ENCODE results near the gene ADAM8.
"Not testable (repeated sequence)": the region's sequence is repeated elsewhere in the genome, so short reads cannot be mapped to it uniquely, and the experiment has no call there.

ADAM8 gene

DNA sequence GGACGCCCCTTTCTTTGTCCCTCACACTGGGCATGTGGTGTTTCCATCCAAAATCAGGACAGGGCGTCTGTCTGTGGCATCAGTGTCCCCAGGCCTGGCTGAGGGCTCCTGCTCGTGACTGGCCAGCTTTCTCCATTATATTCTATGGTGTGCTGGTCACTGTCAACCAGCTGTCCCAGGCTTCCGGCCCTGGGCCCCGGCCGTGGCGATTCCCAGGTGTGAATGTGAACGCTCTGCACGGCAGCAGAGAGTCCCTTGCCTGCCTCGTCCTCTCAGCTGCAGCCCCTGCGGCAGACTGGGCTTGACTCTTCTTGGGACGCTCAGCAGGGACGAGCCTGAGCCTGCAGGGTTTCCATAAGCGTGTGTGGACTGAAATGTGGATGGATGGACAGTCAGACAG lies 52.6 kb downstream of the ADAM8 start:
- Histone ChIP-seq H3K9me3 (ENCODE audit: control insufficient read depth in 1 of 2, low read length in 2 of 2) (no peaks in the 10 kb centered on the region), H3K4me1 (ENCODE audit: control insufficient read depth in 1 of 2, insufficient read depth in 2 of 2, low read length in 2 of 2) (no peaks in the 10 kb centered on the region), H3K36me3 (ENCODE audit: control insufficient read depth in 1 of 2, insufficient read depth in 2 of 2, low read length in 2 of 2) (no peaks in the 10 kb centered on the region), H3K27me3 (ENCODE audit: low read depth, low read length) (peaks cover 9% of the 10 kb centered on the region), H3K27ac (ENCODE audit: low read length) (no peak overlapping the region), H3K4me3 (ENCODE audit: low read depth in 1 of 2, low read length in 2 of 2) (no peak overlapping the region)

DNA sequence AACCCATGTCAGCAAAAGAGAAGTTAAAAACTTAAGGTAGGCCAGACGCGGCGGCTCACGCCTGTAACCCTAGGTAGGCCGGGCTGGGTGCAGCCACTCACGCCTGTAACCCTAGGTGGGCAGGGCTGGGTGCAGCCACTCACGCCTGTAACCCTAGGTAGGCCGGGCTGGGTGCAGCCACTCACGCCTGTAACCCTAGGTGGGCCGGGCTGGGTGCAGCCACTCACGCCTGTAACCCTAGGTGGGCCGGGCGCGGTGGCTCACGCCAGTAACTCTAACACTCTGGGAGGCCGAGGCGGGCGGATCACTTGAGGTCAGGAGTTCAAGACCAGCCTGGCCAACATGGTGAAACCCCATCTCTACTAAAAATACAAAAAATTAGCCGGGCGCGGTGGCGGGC lies 54.9 kb downstream of the ADAM8 start:
- H3K36me3 ChIP-seq (ENCODE audit: control insufficient read depth in 1 of 2, insufficient read depth in 2 of 2, low read length in 2 of 2); H3K9me3 ChIP-seq (ENCODE audit: control insufficient read depth in 1 of 2, low read length in 2 of 2); H3K4me3 ChIP-seq (ENCODE audit: low read depth in 1 of 2, low read length in 2 of 2); H3K27me3 ChIP-seq (ENCODE audit: low read depth, low read length); H3K27ac ChIP-seq (ENCODE audit: low read length); H3K4me1 ChIP-seq (ENCODE audit: control insufficient read depth in 1 of 2, insufficient read depth in 2 of 2, low read length in 2 of 2): not testable (repeated sequence)

DNA sequence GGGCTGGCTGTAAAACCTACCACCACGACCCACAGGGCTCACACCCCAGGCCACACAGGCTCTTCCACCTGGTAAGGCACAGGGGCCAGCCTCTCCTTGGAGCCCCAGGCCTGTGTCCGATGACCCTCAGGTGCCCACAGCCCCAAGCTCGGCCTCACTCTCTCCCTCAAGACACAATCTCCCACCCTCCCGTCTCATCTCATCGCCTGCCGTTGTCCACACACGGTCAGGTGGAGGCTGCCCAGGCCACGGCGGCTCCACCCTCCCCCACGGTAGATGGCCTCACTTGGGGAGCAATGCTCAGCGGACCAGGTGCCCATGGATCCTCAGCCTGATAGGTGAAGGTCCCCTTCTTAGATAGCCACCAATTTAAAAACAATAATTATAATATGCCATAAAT lies 55.3 kb downstream of the ADAM8 start:
- Histone ChIP-seq H3K4me1 (ENCODE audit: control insufficient read depth in 1 of 2, insufficient read depth in 2 of 2, low read length in 2 of 2) (no peaks in the 10 kb centered on the region), H3K9me3 (ENCODE audit: control insufficient read depth in 1 of 2, low read length in 2 of 2) (no peaks in the 10 kb centered on the region), H3K27me3 (ENCODE audit: low read depth, low read length) (no peaks in the 10 kb centered on the region), H3K27ac (ENCODE audit: low read length) (no peak overlapping the region), H3K4me3 (ENCODE audit: low read depth in 1 of 2, low read length in 2 of 2) (no peak overlapping the region), H3K36me3 (ENCODE audit: control insufficient read depth in 1 of 2, insufficient read depth in 2 of 2, low read length in 2 of 2) (no peaks in the 10 kb centered on the region)

DNA sequence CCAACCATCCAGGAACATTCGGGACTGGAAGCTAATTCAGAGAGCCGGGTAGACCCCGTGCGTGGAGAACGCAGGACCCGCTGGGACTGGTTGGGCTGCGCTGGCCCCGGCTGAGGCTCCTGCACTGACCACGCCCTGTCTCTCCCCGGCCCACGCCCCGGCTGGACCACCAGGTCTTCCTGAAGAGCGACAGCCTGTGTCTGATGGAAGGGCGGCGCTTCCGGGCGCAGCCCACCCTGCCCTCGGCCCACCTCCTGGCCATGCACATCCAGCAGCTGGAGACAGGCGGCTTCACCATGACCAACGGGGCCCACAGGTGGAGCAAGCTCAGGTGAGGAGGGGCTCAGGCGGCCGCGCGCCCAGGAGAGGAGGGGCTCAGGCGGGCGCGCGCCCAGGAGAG lies 56.9 kb downstream of the ADAM8 start:
- H3K4me1 ChIP-seq (ENCODE audit: control insufficient read depth in 1 of 2, insufficient read depth in 2 of 2, low read length in 2 of 2): no peaks in the 10 kb centered on the region
- no peak overlapping the region for H3K27ac ChIP-seq (ENCODE audit: low read length)
- H3K36me3 ChIP-seq (ENCODE audit: control insufficient read depth in 1 of 2, insufficient read depth in 2 of 2, low read length in 2 of 2): no peaks in the 10 kb centered on the region
- H3K27me3 ChIP-seq (ENCODE audit: low read depth, low read length): no peaks in the 10 kb centered on the region
- no peak overlapping the region for H3K4me3 ChIP-seq (ENCODE audit: low read depth in 1 of 2, low read length in 2 of 2)
- H3K9me3 ChIP-seq (ENCODE audit: control insufficient read depth in 1 of 2, low read length in 2 of 2): no peaks in the 10 kb centered on the region

DNA sequence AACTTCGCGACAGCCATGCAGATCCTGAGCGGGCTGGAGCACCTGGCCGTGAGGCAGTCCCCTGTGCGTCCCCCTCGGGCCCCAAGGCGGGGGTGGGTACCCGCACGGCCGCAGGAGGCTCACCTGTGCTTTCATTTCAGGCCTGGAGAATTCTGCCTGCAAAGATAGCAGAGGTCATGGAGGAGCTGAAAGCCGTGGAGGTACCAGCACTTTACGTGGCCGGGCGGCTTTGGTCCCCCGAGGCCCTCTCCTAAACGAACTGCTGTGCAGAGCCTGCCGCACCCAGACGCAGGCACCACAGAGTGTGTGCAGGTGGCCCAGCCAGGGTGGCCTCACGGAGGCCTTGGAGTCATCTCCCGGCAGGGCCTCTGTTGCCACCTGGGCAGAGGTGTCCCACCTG lies 57.8 kb downstream of the ADAM8 start:
- Histone ChIP-seq H3K36me3 (ENCODE audit: control insufficient read depth in 1 of 2, insufficient read depth in 2 of 2, low read length in 2 of 2) (no peaks in the 10 kb centered on the region), H3K27ac (ENCODE audit: low read length) (no peak overlapping the region), H3K27me3 (ENCODE audit: low read depth, low read length) (no peaks in the 10 kb centered on the region), H3K4me3 (ENCODE audit: low read depth in 1 of 2, low read length in 2 of 2) (no peak overlapping the region), H3K4me1 (ENCODE audit: control insufficient read depth in 1 of 2, insufficient read depth in 2 of 2, low read length in 2 of 2) (no peaks in the 10 kb centered on the region), H3K9me3 (ENCODE audit: control insufficient read depth in 1 of 2, low read length in 2 of 2) (no peaks in the 10 kb centered on the region)

DNA sequence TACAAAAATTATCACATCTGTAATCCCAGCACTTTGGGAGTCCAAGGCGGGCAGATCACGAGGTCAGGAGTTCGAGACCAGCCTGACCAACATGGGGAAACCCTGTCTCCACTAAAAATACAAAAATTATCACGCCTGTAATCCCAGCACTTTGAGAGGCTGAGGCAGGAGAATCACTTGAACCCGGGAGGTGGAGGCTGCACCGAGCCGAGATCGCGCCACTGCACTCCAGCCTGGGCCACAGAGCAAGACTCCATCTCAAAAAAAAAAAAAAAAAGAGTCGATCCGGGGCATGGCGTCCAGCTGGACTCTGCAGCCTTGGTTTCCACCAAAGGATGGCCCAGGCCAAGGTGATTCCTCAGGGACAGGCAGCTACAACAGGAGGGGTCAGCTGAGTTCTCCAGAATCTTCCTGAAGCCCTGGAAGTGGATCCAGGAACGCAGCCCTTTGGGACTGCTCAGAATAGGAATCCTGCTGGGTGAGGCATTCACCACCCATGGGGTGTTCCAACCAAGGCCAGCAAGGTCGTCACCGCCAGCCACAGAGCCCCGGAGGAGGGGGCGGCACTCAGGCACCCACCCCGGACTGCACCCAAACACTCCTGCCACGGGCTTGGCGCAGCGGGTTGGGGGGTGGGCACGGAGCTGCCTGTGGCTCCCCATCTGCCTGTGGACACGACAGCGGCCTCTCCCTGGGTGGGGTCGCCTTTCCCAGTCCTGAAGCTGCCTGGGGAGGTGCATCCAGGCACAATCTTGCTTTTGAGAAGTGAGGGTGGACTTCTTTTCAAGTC lies 58.7 kb downstream of the ADAM8 start:
- H3K36me3 ChIP-seq (ENCODE audit: control insufficient read depth in 1 of 2, insufficient read depth in 2 of 2, low read length in 2 of 2): no peaks in the 10 kb centered on the region
- H3K27ac ChIP-seq (ENCODE audit: low read length): no peak overlapping the region
- H3K9me3 ChIP-seq (ENCODE audit: control insufficient read depth in 1 of 2, low read length in 2 of 2): no peaks in the 10 kb centered on the region
- no peak overlapping the region for H3K4me3 ChIP-seq (ENCODE audit: low read depth in 1 of 2, low read length in 2 of 2)
- H3K4me1 ChIP-seq (ENCODE audit: control insufficient read depth in 1 of 2, insufficient read depth in 2 of 2, low read length in 2 of 2): no peaks in the 10 kb centered on the region
- no peaks in the 10 kb centered on the region for H3K27me3 ChIP-seq (ENCODE audit: low read depth, low read length)

DNA sequence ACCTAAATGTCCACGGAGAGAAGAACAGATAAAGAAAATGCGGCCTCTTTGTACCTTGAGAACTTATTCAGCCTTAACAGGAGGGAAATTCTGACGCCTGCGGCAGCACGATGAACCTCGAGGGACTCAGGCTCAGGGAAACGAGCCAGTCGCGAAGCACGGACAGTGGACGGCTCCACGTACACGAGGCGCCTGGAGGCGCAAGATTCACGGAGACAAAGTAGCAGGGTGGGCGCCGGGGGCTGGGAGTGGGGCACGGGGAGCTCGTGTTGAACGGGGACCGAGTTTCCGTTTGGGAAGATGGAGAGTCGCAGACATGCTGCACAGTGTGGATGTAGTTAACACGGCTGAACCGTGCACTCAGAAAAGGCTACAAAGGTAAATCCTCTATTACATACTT lies 59.9 kb downstream of the ADAM8 start:
- H3K36me3 ChIP-seq (ENCODE audit: control insufficient read depth in 1 of 2, insufficient read depth in 2 of 2, low read length in 2 of 2): no peaks in the 10 kb centered on the region
- no peak overlapping the region for H3K4me3 ChIP-seq (ENCODE audit: low read depth in 1 of 2, low read length in 2 of 2)
- H3K4me1 ChIP-seq (ENCODE audit: control insufficient read depth in 1 of 2, insufficient read depth in 2 of 2, low read length in 2 of 2): no peaks in the 10 kb centered on the region
- no peaks in the 10 kb centered on the region for H3K27me3 ChIP-seq (ENCODE audit: low read depth, low read length)
- H3K27ac ChIP-seq (ENCODE audit: low read length): no peak overlapping the region
- H3K9me3 ChIP-seq (ENCODE audit: control insufficient read depth in 1 of 2, low read length in 2 of 2): no peaks in the 10 kb centered on the region

DNA sequence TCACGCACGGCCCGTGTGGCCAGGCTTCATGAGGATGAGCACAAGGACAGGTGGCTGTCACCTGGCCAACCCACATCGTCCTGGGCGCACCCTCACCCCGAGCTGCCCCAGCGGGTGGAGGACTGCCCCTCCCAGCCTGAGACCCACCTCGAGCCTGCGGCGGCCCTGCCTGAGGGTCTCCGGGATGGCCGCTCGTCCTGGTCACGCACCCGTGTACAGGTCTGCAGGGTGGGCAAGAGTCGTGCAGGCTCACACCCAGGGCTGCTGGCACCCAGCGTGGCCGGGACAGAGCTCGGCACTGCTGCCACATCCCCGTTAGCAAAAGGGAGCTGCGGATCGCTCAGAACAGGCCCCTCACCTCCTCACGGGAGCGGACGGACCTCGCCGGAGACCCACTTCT lies 61.1 kb downstream of the ADAM8 start:
- Histone ChIP-seq H3K9me3 (ENCODE audit: control insufficient read depth in 1 of 2, low read length in 2 of 2) (no peaks in the 10 kb centered on the region), H3K4me3 (ENCODE audit: low read depth in 1 of 2, low read length in 2 of 2) (no peak overlapping the region), H3K27me3 (ENCODE audit: low read depth, low read length) (no peaks in the 10 kb centered on the region), H3K4me1 (ENCODE audit: control insufficient read depth in 1 of 2, insufficient read depth in 2 of 2, low read length in 2 of 2) (no peaks in the 10 kb centered on the region), H3K36me3 (ENCODE audit: control insufficient read depth in 1 of 2, insufficient read depth in 2 of 2, low read length in 2 of 2) (no peaks in the 10 kb centered on the region), H3K27ac (ENCODE audit: low read length) (no peak overlapping the region)

DNA sequence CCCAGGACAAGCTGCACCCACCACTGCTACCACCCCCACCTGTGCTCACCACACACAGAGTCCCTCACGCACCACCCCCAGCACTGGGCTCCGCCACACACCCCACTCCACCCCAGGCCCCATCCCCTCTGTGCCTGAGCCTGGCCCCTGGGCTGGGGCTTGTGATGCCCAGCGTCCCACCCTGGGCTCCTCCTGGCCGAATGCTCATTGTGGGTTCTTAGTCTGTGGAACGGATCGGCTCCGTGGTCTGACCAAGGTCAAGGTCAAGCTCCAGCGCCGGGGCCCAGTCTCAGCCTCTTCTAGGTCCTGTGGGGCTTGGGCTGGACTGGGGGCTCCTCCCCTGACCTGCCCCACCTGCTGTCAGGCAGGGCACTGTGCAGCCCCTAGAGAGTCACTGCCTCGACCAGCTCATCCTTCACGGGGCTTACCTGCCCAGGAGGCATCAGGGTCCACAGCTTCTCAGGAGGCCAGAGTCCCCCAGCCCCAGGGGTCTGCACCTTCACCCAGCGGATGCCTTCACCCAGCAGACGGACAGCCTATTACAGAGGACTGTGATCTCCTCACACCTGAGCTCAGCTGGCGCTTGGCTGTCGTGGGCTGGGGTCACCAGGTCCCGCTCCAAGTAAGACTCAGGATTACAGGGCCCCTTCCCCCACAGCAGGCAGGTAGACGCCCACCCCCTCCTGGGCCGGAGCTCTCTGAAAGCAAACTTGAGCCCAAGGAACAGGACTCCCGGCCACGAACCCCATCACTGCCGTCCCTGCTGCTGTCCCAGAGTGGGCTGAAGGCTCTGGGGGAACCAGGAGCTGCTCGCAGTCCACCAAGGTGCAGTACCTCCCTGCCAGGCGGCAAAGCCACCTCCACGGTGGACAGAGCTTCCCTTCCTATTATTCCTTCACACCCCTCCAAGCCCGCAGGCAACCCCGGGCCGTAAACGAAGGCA lies 61.9 kb downstream of the ADAM8 start:
- H3K4me3 ChIP-seq (ENCODE audit: low read depth in 1 of 2, low read length in 2 of 2): no peak overlapping the region
- H3K27me3 ChIP-seq (ENCODE audit: low read depth, low read length): no peaks in the 10 kb centered on the region

DNA sequence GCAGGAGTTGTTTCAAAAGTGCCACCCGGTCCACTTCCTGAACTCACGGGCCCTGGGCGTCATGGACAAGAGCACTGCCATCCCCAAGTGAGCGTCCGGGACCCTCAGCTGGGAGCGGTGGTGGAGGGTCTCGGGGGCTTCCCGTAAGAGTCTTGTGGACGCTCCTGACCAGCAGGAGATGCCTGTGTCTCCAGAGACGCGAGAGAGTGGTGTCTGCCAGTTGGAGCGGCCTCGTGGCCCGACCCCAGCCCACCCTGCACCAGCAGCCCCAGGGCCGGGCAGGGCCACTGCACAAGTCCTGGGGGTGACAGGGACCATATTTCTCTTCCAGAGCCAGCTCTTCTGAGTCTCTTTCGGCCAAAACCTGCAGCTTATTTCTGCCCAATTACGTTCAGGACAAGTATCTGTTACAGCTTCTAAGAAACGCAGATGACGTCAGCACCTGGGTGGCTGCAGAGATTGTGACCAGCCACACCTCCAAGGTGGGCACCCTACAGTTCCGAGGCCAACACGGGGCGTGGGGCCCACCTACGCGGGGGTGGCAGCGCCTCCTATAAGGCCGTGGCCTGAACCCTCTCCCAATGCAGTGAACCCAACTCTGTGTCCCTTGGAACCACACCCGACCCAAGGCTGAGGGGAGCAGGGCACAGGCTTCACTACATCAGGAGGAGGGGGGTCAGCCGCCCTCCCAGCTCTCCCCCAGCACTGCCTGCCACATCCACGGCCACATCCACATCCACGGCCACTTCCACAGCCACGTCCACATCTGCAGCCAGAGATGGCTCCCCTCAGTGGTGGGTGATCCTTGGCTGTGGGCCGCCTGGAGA lies 62.8 kb downstream of the ADAM8 start:
- no peaks in the 10 kb centered on the region for H3K27me3 ChIP-seq (ENCODE audit: low read depth, low read length)
- H3K9me3 ChIP-seq (ENCODE audit: control insufficient read depth in 1 of 2, low read length in 2 of 2): no peaks in the 10 kb centered on the region
- no peaks in the 10 kb centered on the region for H3K4me1 ChIP-seq (ENCODE audit: control insufficient read depth in 1 of 2, insufficient read depth in 2 of 2, low read length in 2 of 2)
- no peaks in the 10 kb centered on the region for H3K36me3 ChIP-seq (ENCODE audit: control insufficient read depth in 1 of 2, insufficient read depth in 2 of 2, low read length in 2 of 2)
- no peak overlapping the region for H3K27ac ChIP-seq (ENCODE audit: low read length)
- H3K4me3 ChIP-seq (ENCODE audit: low read depth in 1 of 2, low read length in 2 of 2): no peak overlapping the region

More for the DNA sequence above, 61.9 kb downstream of the ADAM8 start:
- no peaks in the 10 kb centered on the region for H3K36me3 ChIP-seq (ENCODE audit: control insufficient read depth in 1 of 2, insufficient read depth in 2 of 2, low read length in 2 of 2)
- no peak overlapping the region for H3K27ac ChIP-seq (ENCODE audit: low read length)
- no peaks in the 10 kb centered on the region for H3K9me3 ChIP-seq (ENCODE audit: control insufficient read depth in 1 of 2, low read length in 2 of 2)
- no peaks in the 10 kb centered on the region for H3K4me1 ChIP-seq (ENCODE audit: control insufficient read depth in 1 of 2, insufficient read depth in 2 of 2, low read length in 2 of 2)
